Mesendoderm (in vitro differentiated cells): ENCODE measurements around the gene CUL7.

Source experiments
- DNase-seq: peaks from one replicate; pipeline ENCODE4 v3.0.0; 2013
- H2AK5ac ChIP-seq: 2 replicates; pipeline ENCODE4 v1.6.1; 2013; ENCODE audit warnings: low read length, inconsistent platforms
- H2BK120ac ChIP-seq: 2 replicates; pipeline ENCODE4 v1.6.1; 2013; ENCODE audit warnings: low read depth, mild to moderate bottlenecking, low read length, moderate library complexity, mixed read lengths
- H2BK15ac ChIP-seq: replicated peaks from 2 replicates; pipeline ENCODE4 v1.6.1; 2013; ENCODE audit warnings: low read depth, mild to moderate bottlenecking, moderate library complexity
- H2BK5ac ChIP-seq: 2 replicates; pipeline ENCODE4 v1.6.1; 2013; ENCODE audit warnings: low read length, inconsistent platforms
- H3K18ac ChIP-seq: 2 replicates; pipeline ENCODE4 v1.6.1; 2013; ENCODE audit warnings: mild to moderate bottlenecking, low read length, mixed read lengths
- H3K23ac ChIP-seq: one replicate; pipeline ENCODE4 v1.6.1; 2013; ENCODE audit warnings: low read length
- H3K27ac ChIP-seq: 2 replicates; pipeline ENCODE4 v1.5.1; 2013; ENCODE audit warnings: low read depth, mild to moderate bottlenecking, inconsistent platforms, low read length, moderate library complexity
- H3K27me3 ChIP-seq: 2 replicates; pipeline ENCODE4 v1.6.1; 2013; ENCODE audit warnings: low read length, control low read depth, mild to moderate bottlenecking, inconsistent platforms; ENCODE audit not compliant: insufficient read depth, poor library complexity
- H3K36me3 ChIP-seq: 2 replicates; pipeline ENCODE4 v1.6.1; 2013; ENCODE audit warnings: low read length, inconsistent platforms; ENCODE audit not compliant: control insufficient read depth, insufficient read depth
- H3K4ac ChIP-seq: one replicate; pipeline ENCODE4 v1.6.1; 2013; ENCODE audit warnings: low read depth, mild to moderate bottlenecking, low read length, moderate library complexity
- H3K4me1 ChIP-seq: 2 replicates; pipeline ENCODE4 v1.6.1; 2013; ENCODE audit warnings: low read depth, low read length, inconsistent platforms; ENCODE audit not compliant: control insufficient read depth
- H3K4me2 ChIP-seq: 2 replicates; pipeline ENCODE4 v1.6.1; 2013; ENCODE audit warnings: low read length
- H3K4me3 ChIP-seq: 2 replicates; pipeline ENCODE4 v1.5.1; 2013; ENCODE audit warnings: mild to moderate bottlenecking, low read length
- H3K56ac ChIP-seq: one replicate; pipeline ENCODE4 v1.6.1; 2013; ENCODE audit warnings: low read length
- H3K79me1 ChIP-seq: 2 replicates; pipeline ENCODE4 v1.6.1; 2013; ENCODE audit warnings: low read length, inconsistent platforms
- H3K79me2 ChIP-seq: 2 replicates; pipeline ENCODE4 v1.6.1; 2013; ENCODE audit warnings: mild to moderate bottlenecking, low read length; ENCODE audit not compliant: control insufficient read depth, insufficient read depth
- H3K9ac ChIP-seq: 2 replicates; pipeline ENCODE4 v1.6.1; 2013; ENCODE audit warnings: low read length, inconsistent platforms
- H4K5ac ChIP-seq: one replicate; pipeline ENCODE4 v1.6.1; 2013; ENCODE audit warnings: low read length
- H4K8ac ChIP-seq: one replicate; pipeline ENCODE4 v1.6.1; 2013; ENCODE audit warnings: low read depth, mild to moderate bottlenecking, control low read depth, low read length, moderate library complexity
- WGBS: extraction: QIAGEN DNeasy Blood & Tissue Kit; methylation state at CpG from one replicate; pipeline ENCODE4 v1.1.7; 2013; ENCODE audit warnings: low lambda C conversion rate, missing lambda C conversion rate; ENCODE audit not compliant: insufficient coverage; ENCODE audit errors: extremely low coverage; 5-methylcytosine and 5-hydroxymethylcytosine counted together

CUL7 gene

GRCh38 chr6:43058531-43058930, 4.9 kb upstream of the CUL7 start:
- Histone ChIP-seq H3K79me2 (peaks cover 13% of the 10 kb centered on the region), H3K27ac (no peak overlapping the region), H2BK120ac (no peak overlapping the region), H3K79me1 (peaks cover 17% of the 10 kb centered on the region), H3K18ac (no peak overlapping the region), H2BK15ac (no peak overlapping the region), H3K4ac (no peak overlapping the region), H3K36me3 (no peaks in the 10 kb centered on the region), H3K4me1 (peaks cover 6% of the 10 kb centered on the region), H3K23ac (no peak overlapping the region), H3K9ac (peak overlapping the region; percentile 92), H2AK5ac (peak overlapping the region; percentile 71), H3K4me2 (peak overlapping the region; percentile 98), H3K27me3 (no peaks in the 10 kb centered on the region), H3K4me3 (peak overlapping the region; percentile 97), H3K56ac (peak overlapping the region; percentile 95), H4K8ac (no peak overlapping the region), H2BK5ac (no peak overlapping the region), H4K5ac (no peak overlapping the region)
- no CpG with 5 or more reads among the region's 1 CpG for WGBS
- no peak for DNase-seq

- WGBS, result no CpG with 5 or more reads among the region's 8 CpGs
- Histone ChIP-seq H3K23ac (no peak overlapping the region), H3K36me3 (no peaks in the 10 kb centered on the region), H3K4me1 (peaks cover 10% of the 10 kb centered on the region), H2BK120ac (no peak overlapping the region), H3K56ac (no peak overlapping the region), H3K4ac (no peak overlapping the region), H3K79me2 (peaks cover 16% of the 10 kb centered on the region), H4K5ac (no peak overlapping the region), H3K18ac (no peak overlapping the region), H2AK5ac (no peak overlapping the region), H3K27me3 (no peaks in the 10 kb centered on the region), H3K4me3 (no peak overlapping the region), H4K8ac (no peak overlapping the region), H3K9ac (no peak overlapping the region), H3K4me2 (no peak overlapping the region), H2BK5ac (no peak overlapping the region), H3K27ac (no peak overlapping the region), H2BK15ac (no peak overlapping the region), H3K79me1 (peaks cover 26% of the 10 kb centered on the region)
- no peak for DNase-seq
Measured at GRCh38 chr6:43055966-43056365, 2.3 kb upstream of the CUL7 start.

GRCh38 chr6:43054206-43054943, 724 bp upstream of the CUL7 start:
- Histone ChIP-seq H2BK15ac (no peak overlapping the region), H3K23ac (no peak overlapping the region), H2BK5ac (no peak overlapping the region), H3K4me3 (no peak overlapping the region), H3K4me2 (no peak overlapping the region), H3K18ac (no peak overlapping the region), H2AK5ac (no peak overlapping the region), H3K27me3 (no peaks in the 10 kb centered on the region), H3K9ac (peak overlapping the region; percentile 39), H2BK120ac (no peak overlapping the region), H3K4ac (no peak overlapping the region), H3K36me3 (peaks cover 2% of the 10 kb centered on the region), H4K5ac (no peak overlapping the region), H3K27ac (no peak overlapping the region), H4K8ac (no peak overlapping the region), H3K4me1 (peaks cover 8% of the 10 kb centered on the region), H3K56ac (no peak overlapping the region), H3K79me2 (peaks cover 16% of the 10 kb centered on the region), H3K79me1 (peaks cover 24% of the 10 kb centered on the region)
- DNase-seq, result no peak
- no CpG with 5 or more reads among the region's 17 CpGs for WGBS

- Histone ChIP-seq H3K23ac (peak overlapping the region; percentile 83), H3K27ac (peak overlapping the region; percentile 81), H3K4me3 (peak overlapping the region; percentile 73), H2AK5ac (peak overlapping the region; percentile 68), H2BK15ac (no peak overlapping the region), H2BK5ac (peak overlapping the region; percentile 90), H4K5ac (no peak overlapping the region), H3K4ac (peak overlapping the region; percentile 95), H3K79me1 (peaks cover 14% of the 10 kb centered on the region), H2BK120ac (no peak overlapping the region), H3K27me3 (no peaks in the 10 kb centered on the region), H4K8ac (no peak overlapping the region), H3K4me1 (peaks cover 4% of the 10 kb centered on the region), H3K4me2 (peak overlapping the region; percentile 89), H3K9ac (peak overlapping the region; percentile 98), H3K79me2 (peaks cover 5% of the 10 kb centered on the region), H3K36me3 (peaks cover 2% of the 10 kb centered on the region), H3K56ac (peak overlapping the region; percentile 94), H3K18ac (peak overlapping the region; percentile 54)
- no CpG with 5 or more reads among the region's 22 CpGs for WGBS
- DNase-seq, result peak; percentile 54
Measured at GRCh38 chr6:43052842-43053544, 658 bp downstream of the CUL7 start.

- no peaks in the 10 kb centered on the region for H3K27me3 ChIP-seq
- peak overlapping the region; percentile 11 for H2AK5ac ChIP-seq
- H3K79me1 ChIP-seq, result peaks cover 12% of the 10 kb centered on the region
- no peak overlapping the region for H3K4me3 ChIP-seq
- H3K56ac ChIP-seq, result peak overlapping the region; percentile 94
- H3K23ac ChIP-seq, result peak overlapping the region; percentile 55
- H3K36me3 ChIP-seq, result peaks cover 2% of the 10 kb centered on the region
- H3K79me2 ChIP-seq, result peaks cover 3% of the 10 kb centered on the region
- peaks cover 4% of the 10 kb centered on the region for H3K4me1 ChIP-seq
- no peak overlapping the region for H2BK15ac ChIP-seq
- no peak overlapping the region for H4K5ac ChIP-seq
- no CpG with 5 or more reads among the region's 19 CpGs for WGBS
- DNase-seq, result no peak
- H3K4ac ChIP-seq, result no peak overlapping the region
- H4K8ac ChIP-seq, result no peak overlapping the region
- no peak overlapping the region for H2BK5ac ChIP-seq
- no peak overlapping the region for H3K27ac ChIP-seq
- peak overlapping the region; percentile 98 for H3K9ac ChIP-seq
- no peak overlapping the region for H3K4me2 ChIP-seq
- no peak overlapping the region for H2BK120ac ChIP-seq
- no peak overlapping the region for H3K18ac ChIP-seq
Measured at GRCh38 chr6:43052225-43052841, 1.3 kb downstream of the CUL7 start.
